IMR-90 (cell line): ENCODE data around the gene TCF3. TPM values are rescaled to one million over a fixed set of nuclear protein-coding genes. Genes with fewer than 3 reads are reported as not detected.

Experiments used
- ATAC-seq: fragments of 200-7000 bp; cut with Tn5 transposase; 2 replicates; pipeline ENCODE4 v1.9.1; 2020; ENCODE audit warnings: low read depth, mild to moderate bottlenecking, moderate library complexity
- BruUV-seq: library from RNA; stranded (reverse); fragments of 400-500 nt; replicated peaks from 2 replicates; lab custom pipeline; 2021; lab: Mats Ljungman, UMichigan
- CTCF ChIA-PET: fragments of 300-600 bp; formaldehyde crosslinking; extraction: SDS; loops from one replicate; lab custom pipeline; 2021; ENCODE audit warnings: antibody characterized with exemption; lab: Yijun Ruan, JAX
- POLR2A ChIA-PET: fragments of 300-600 bp; sonication (Branson Sonifier 250); formaldehyde crosslinking; loops from one replicate; lab custom pipeline; 2022; ENCODE audit warnings: antibody characterized with exemption; ENCODE audit not compliant: unreplicated experiment; lab: Charles Lee
- DNase-seq: peaks from one replicate; pipeline ENCODE4 v3.0.0; 2013
- H2AFZ ChIP-seq: replicated peaks from 2 replicates; pipeline ENCODE3; 2013; ENCODE audit warnings: low read length, mild to moderate bottlenecking; ENCODE audit not compliant: poor library complexity
- H2AK5ac ChIP-seq: 2 replicates; pipeline ENCODE4 v1.6.1; 2013; ENCODE audit warnings: low read depth, low read length, inconsistent platforms
- H2AK9ac ChIP-seq: replicated peaks from 2 replicates; pipeline ENCODE3; 2013; ENCODE audit warnings: mild to moderate bottlenecking, low read depth, low read length, moderate library complexity; ENCODE audit not compliant: poor library complexity
- H2BK120ac ChIP-seq: 2 replicates; pipeline ENCODE4 v1.6.1; 2013; ENCODE audit warnings: low read depth, low read length, inconsistent platforms
- H2BK15ac ChIP-seq: 3 replicates; pipeline ENCODE4 v1.6.1; 2013; ENCODE audit warnings: low read depth, low read length, inconsistent platforms
- H2BK20ac ChIP-seq: 2 replicates; pipeline ENCODE4 v1.6.1; 2013; ENCODE audit warnings: low read depth, mild to moderate bottlenecking, inconsistent platforms, low read length, moderate library complexity
- H2BK5ac ChIP-seq: 2 replicates; pipeline ENCODE4 v1.6.1; 2013; ENCODE audit warnings: mild to moderate bottlenecking, low read depth, low read length, inconsistent platforms; ENCODE audit not compliant: poor library complexity, severe bottlenecking
- H3K14ac ChIP-seq: replicated peaks from 2 replicates; pipeline ENCODE4 v1.6.1; 2013; ENCODE audit warnings: low read depth, low read length, inconsistent platforms
- H3K18ac ChIP-seq: 2 replicates; pipeline ENCODE4 v1.6.1; 2013; ENCODE audit warnings: low read depth, low read length, control low read depth
- H3K23ac ChIP-seq: 2 replicates; pipeline ENCODE4 v1.6.1; 2013; ENCODE audit warnings: low read depth, low read length, inconsistent platforms
- H3K27ac ChIP-seq: 2 replicates; pipeline ENCODE4 v1.5.1; 2013; ENCODE audit warnings: mild to moderate bottlenecking, control low read depth, low read length; ENCODE audit not compliant: insufficient read depth
- H3K27me3 ChIP-seq: 2 replicates; pipeline ENCODE4 v1.6.1; 2013; ENCODE audit warnings: low read length; ENCODE audit not compliant: control insufficient read depth, insufficient read depth
- H3K36me3 ChIP-seq: 2 replicates; pipeline ENCODE4 v1.6.1; 2013; ENCODE audit warnings: low read length, mixed read lengths; ENCODE audit not compliant: control insufficient read depth, insufficient read depth
- H3K4ac ChIP-seq: 2 replicates; pipeline ENCODE4 v1.6.1; 2013; ENCODE audit warnings: low read depth, low read length, inconsistent platforms
- H3K4me1 ChIP-seq: 2 replicates; pipeline ENCODE4 v1.6.1; 2013; ENCODE audit warnings: low read length, mixed read lengths; ENCODE audit not compliant: control insufficient read depth, insufficient read depth
- H3K4me2 ChIP-seq: 2 replicates; pipeline ENCODE4 v1.6.1; 2013; ENCODE audit warnings: low read depth, mild to moderate bottlenecking, control low read depth, low read length, moderate library complexity
- H3K4me3 ChIP-seq: 2 replicates; pipeline ENCODE4 v1.5.1; 2013; ENCODE audit warnings: low read depth, mild to moderate bottlenecking, control low read depth, low read length, moderate library complexity; ENCODE audit not compliant: insufficient read depth
- H3K56ac ChIP-seq: 2 replicates; pipeline ENCODE4 v1.6.1; 2013; ENCODE audit warnings: low read length, inconsistent platforms; ENCODE audit not compliant: insufficient read depth; ENCODE audit errors: extremely low read depth
- H3K79me1 ChIP-seq, 2 experiments: 2 replicates each; pipeline ENCODE4 v1.6.1; 2013; ENCODE audit warnings: low read length in 2 of 2, inconsistent platforms in 1 of 2, low read depth in 1 of 2
- H3K9ac ChIP-seq: 2 replicates; pipeline ENCODE4 v1.6.1; 2013; ENCODE audit warnings: low read depth, low read length, control low read depth
- H3K9me1 ChIP-seq: 2 replicates; pipeline ENCODE4 v1.6.1; 2013; ENCODE audit warnings: low read length, inconsistent platforms; ENCODE audit not compliant: insufficient read depth
- H3K9me3 ChIP-seq: 2 replicates; pipeline ENCODE4 v1.6.1; 2013; ENCODE audit warnings: low read length; ENCODE audit not compliant: control insufficient read depth, insufficient read depth
- H4K20me1 ChIP-seq: 2 replicates; pipeline ENCODE4 v1.6.1; 2013; ENCODE audit warnings: low read length, inconsistent platforms; ENCODE audit not compliant: insufficient read depth
- H4K5ac ChIP-seq: 2 replicates; pipeline ENCODE4 v1.6.1; 2013; ENCODE audit warnings: mild to moderate bottlenecking, low read depth, low read length, control low read depth
- H4K8ac ChIP-seq, 2 experiments: 2 replicates each; pipeline ENCODE4 v1.6.1; 2013; ENCODE audit warnings: low read depth in 2 of 2, low read length in 2 of 2, control low read depth in 1 of 2, inconsistent platforms in 1 of 2
- H4K91ac ChIP-seq: 2 replicates; pipeline ENCODE4 v1.6.1; 2013; ENCODE audit warnings: low read depth, low read length, inconsistent platforms; ENCODE audit not compliant: insufficient read depth
- BHLHE40 ChIP-seq: fragments of 150-350 bp; IDR thresholded peaks from 2 replicates; pipeline ENCODE4 v1.6.1; 2016; ENCODE audit warnings: mild to moderate bottlenecking, low read depth, low read length
- CEBPB ChIP-seq: IDR thresholded peaks from 2 replicates; pipeline ENCODE4 v1.6.1; 2012; ENCODE audit warnings: low read depth, low read length, improper control_type of control experiment
- CHD1 ChIP-seq: IDR thresholded peaks from 2 replicates; pipeline ENCODE4 v1.6.1; 2012; ENCODE audit warnings: low read depth, low read length, improper control_type of control experiment
- CTCF ChIP-seq: conservative IDR thresholded peaks from 2 replicates; pipeline ENCODE4 v1.5.1; 2012; ENCODE audit warnings: mild to moderate bottlenecking, low read depth, low read length, improper control_type of control experiment
- ELK1 ChIP-seq: fragments of 150-350 bp; IDR thresholded peaks from 2 replicates; pipeline ENCODE4 v1.6.1; 2016; ENCODE audit warnings: low read depth, mild to moderate bottlenecking, low read length, moderate library complexity, borderline replicate concordance
- FOS ChIP-seq: fragments of 150-350 bp; IDR thresholded peaks from 2 replicates; pipeline ENCODE4 v1.6.1; 2016; ENCODE audit warnings: low read depth, low read length
- MAFK ChIP-seq: IDR thresholded peaks from 2 replicates; pipeline ENCODE4 v1.6.1; 2012; ENCODE audit warnings: low read depth, low read length, improper control_type of control experiment
- MAZ ChIP-seq: IDR thresholded peaks from 2 replicates; pipeline ENCODE4 v1.6.1; 2012; ENCODE audit warnings: low read depth, mild to moderate bottlenecking, low read length, improper control_type of control experiment, moderate library complexity, borderline replicate concordance
- MXI1 ChIP-seq: IDR thresholded peaks from 2 replicates; pipeline ENCODE4 v1.6.1; 2012; ENCODE audit warnings: low read depth, mild to moderate bottlenecking, low read length, moderate library complexity, borderline replicate concordance
- NFE2L2 ChIP-seq: fragments of 150-350 bp; IDR thresholded peaks from 2 replicates; pipeline ENCODE4 v1.6.1; 2016; ENCODE audit warnings: low read depth, mild to moderate bottlenecking, low read length
- POLR2A ChIP-seq: IDR thresholded peaks from 2 replicates; pipeline ENCODE4 v1.6.1; 2012; ENCODE audit warnings: mild to moderate bottlenecking, low read depth, low read length
- RAD21 ChIP-seq: IDR thresholded peaks from 2 replicates; pipeline ENCODE4 v1.6.1; 2012; ENCODE audit warnings: low read length, improper control_type of control experiment
- RCOR1 ChIP-seq: IDR thresholded peaks from 2 replicates; pipeline ENCODE4 v1.6.1; 2012; ENCODE audit warnings: mild to moderate bottlenecking, low read length, improper control_type of control experiment; ENCODE audit not compliant: insufficient replicate concordance
- RFX5 ChIP-seq: IDR thresholded peaks from 2 replicates; pipeline ENCODE4 v1.8.0; 2012; ENCODE audit warnings: low read depth, mild to moderate bottlenecking, low read length, moderate library complexity
- SMC3 ChIP-seq: fragments of 150-350 bp; IDR thresholded peaks from 2 replicates; pipeline ENCODE4 v1.6.1; 2016; ENCODE audit warnings: low read depth, mild to moderate bottlenecking, antibody characterized with exemption, low read length, moderate library complexity
- USF2 ChIP-seq: fragments of 150-350 bp; IDR thresholded peaks from 2 replicates; pipeline ENCODE4 v1.6.1; 2017; ENCODE audit warnings: mild to moderate bottlenecking, antibody characterized with exemption, low read length, low read depth
- WGBS, 2 experiments: methylation state at CpG; one replicate each; pipeline versions ENCODE4 v1.1.5 to v1.1.7; 2013; ENCODE audit warnings: missing lambda C conversion rate in 2 of 2; ENCODE audit not compliant: insufficient read length in 1 of 2; ENCODE audit errors: extremely low coverage in 2 of 2; 5-methylcytosine and 5-hydroxymethylcytosine counted together
- dilution Hi-C: fragments of 300-500 bp; cut with HindIII; formaldehyde crosslinking; loops from one replicate; pipeline ENCODE4 v1.14.3; 2018; ENCODE audit warnings: low sequenced_read_pairs; ENCODE audit not compliant: unreplicated experiment
- in situ Hi-C: fragments of 300-500 bp; cut with MboI; formaldehyde crosslinking; loops from 3 replicates; pipeline ENCODE4 v1.14.3; 2019; ENCODE audit warnings: low sequenced_read_pairs, inconsistent platforms, mixed read lengths
- intact Hi-C: fragments of 100-400 bp; cut with micrococcal nuclease; formaldehyde crosslinking; loops from 2 replicates; pipeline ENCODE4 v1.10.0; 2022
- polyA plus RNA-seq, 3 experiments: library from polyadenylated mRNA; depleted of rRNA; stranded (reverse); fragments of >200 nt; gene quantifications; 2 replicates each; pipeline ENCODE4 v1.2.3, GENCODE V29; 2012; ENCODE audit warnings: low replicate concordance in 1 of 3
- total RNA-seq: library from RNA; depleted of rRNA; stranded (reverse); fragments of >200 nt; gene quantifications from 2 replicates; pipeline ENCODE4 v1.2.3, GENCODE V29; 2012

The TCF3 gene
- total and polyA plus RNA-seq, 2 of the 4 experiments (the other 2 are of a cell fraction) = 29.9 to 127 TPM

- Histone ChIP-seq H3K27me3 (no peaks in the 10 kb centered on the region), H3K56ac (no peak overlapping the region), H3K23ac (no peak overlapping the region), H3K79me1 (peaks cover 3 to 54% of the 10 kb centered on the region in 2 experiments; a peak in 3 of 4 replicates), H2BK120ac (no peak overlapping the region), H3K4me1 (no peaks in the 10 kb centered on the region; the same call in 1 of the 2 replicates), H4K5ac (no peak overlapping the region), H3K18ac (no peak overlapping the region), H3K14ac (no peak overlapping the region), H2BK5ac (no peak overlapping the region), H3K4ac (no peak overlapping the region), H3K9ac (no peak overlapping the region), H2BK15ac (no peak overlapping the region), H4K8ac (no peak overlapping the region), H2AK9ac (no peak overlapping the region), H3K4me2 (no peak overlapping the region), H2BK20ac (no peak overlapping the region), H4K20me1 (peaks cover 40% of the 10 kb centered on the region), H2AK5ac (no peak overlapping the region), H3K9me1 (peaks cover 9% of the 10 kb centered on the region; the same call in 1 of the 2 replicates), H2AFZ (no peak overlapping the region), H3K9me3 (no peaks in the 10 kb centered on the region), H4K91ac (no peak overlapping the region), H3K36me3 (peaks cover 35% of the 10 kb centered on the region), H3K4me3 (no peak overlapping the region), H3K27ac (no peak overlapping the region)
- CTCF ChIA-PET = no interaction called here
- POLR2A ChIA-PET = no interaction called here
- WGBS, 2 experiments = 100% methylated on average over 7 of the region's 20 CpGs; no CpG with 5 or more reads in 1 of the 2 experiments
- no peak for DNase-seq
- no peak for ATAC-seq
- intact Hi-C loops (no loop called here), dilution Hi-C loops (no loop called here), in situ Hi-C loops (no loop called here)
- TF ChIP-seq RFX5 = no peak
- no peak for TF ChIP-seq FOS
- no peak for TF ChIP-seq ELK1
- TF ChIP-seq NFE2L2 = no peak
- TF ChIP-seq SMC3 = no peak
- TF ChIP-seq BHLHE40 = no peak
- TF ChIP-seq MAZ = no peak
- no peak for TF ChIP-seq RCOR1
- no peak for TF ChIP-seq CHD1
- TF ChIP-seq CTCF = no peak
- no peak for TF ChIP-seq POLR2A
- no peak for TF ChIP-seq MXI1
- no peak for TF ChIP-seq USF2
- no peak for TF ChIP-seq CEBPB
- TF ChIP-seq RAD21 = no peak
- TF ChIP-seq MAFK = no peak
- BruUV-seq = no TSS peak
Observed at GRCh38 chr19:1598777-1599459, 53.5 kb downstream of the TCF3 start.
